Liver (tissue), 3 donors: ENCODE data around the gene SERPINB10.

Source experiments
- CTCF ChIP-seq: fragments of 150-350 bp; IDR thresholded peaks from 2 replicates; pipeline ENCODE4 v1.5.1; 2017; ENCODE audit warnings: improper control_type of control experiment, low read depth, low read length; ENCODE audit not compliant: missing input control
- EGR1 ChIP-seq, 2 donors: IDR thresholded peaks; 2 replicates each; pipeline ENCODE4 v1.6.1; 2016 to 2018; ENCODE audit warnings: antibody characterized with exemption in 2 of 2, low read depth in 2 of 2
- GABPA ChIP-seq, 2 donors: IDR thresholded peaks in 1 of 2; conservative IDR thresholded peaks in 1 of 2; 2 replicates each; pipeline ENCODE4 v1.6.1; 2016; ENCODE audit warnings: antibody characterized with exemption in 2 of 2, mild to moderate bottlenecking in 1 of 2, moderate library complexity in 1 of 2
- MAX ChIP-seq: IDR thresholded peaks from 2 replicates; pipeline ENCODE4 v1.6.1; 2016; ENCODE audit warnings: antibody characterized with exemption
- REST ChIP-seq: IDR thresholded peaks from 2 replicates; pipeline ENCODE4 v1.6.1; 2016; ENCODE audit warnings: antibody characterized with exemption, mild to moderate bottlenecking
- RXRA ChIP-seq, 2 donors: IDR thresholded peaks; 2 replicates each; pipeline ENCODE4 v1.6.1; 2017 to 2018; ENCODE audit warnings: antibody characterized with exemption in 2 of 2, mild to moderate bottlenecking in 1 of 2
- SP1 ChIP-seq: IDR thresholded peaks from 2 replicates; pipeline ENCODE4 v1.6.1; 2018; ENCODE audit warnings: antibody characterized with exemption, mild to moderate bottlenecking
- YY1 ChIP-seq: IDR thresholded peaks from 2 replicates; pipeline ENCODE4 v1.6.1; 2016; ENCODE audit warnings: antibody characterized with exemption, mild to moderate bottlenecking
- ZBTB33 ChIP-seq: IDR thresholded peaks from 2 replicates; pipeline ENCODE4 v1.6.1; 2016; ENCODE audit warnings: antibody characterized with exemption
- donor health status: healthy.
- donor health status: healthy.

- TF ChIP-seq CTCF (no peak), GABPA (IDR thresholded peaks at IDR 0.05 in 1 of 2, conservative IDR thresholded peaks at IDR 0.05 in 1 of 2) (no peak), EGR1 (IDR thresholded peaks at IDR 0.05; ENCODE audit: low read depth in 2 of 2) (no peak), REST (no peak), ZBTB33 (no peak), MAX (no peak), SP1 (no peak), RXRA (IDR thresholded peaks at IDR 0.05) (no peak), YY1 (no peak)
Measured at GRCh38 chr18:63903851-63904570, 3.7 kb upstream of the SERPINB10 start.
